H1 (cell line): Measurements from ENCODE around the gene CA10. TPM values are rescaled to one million over a fixed set of nuclear protein-coding genes. Genes with fewer than 3 reads are reported as not detected.

Experiments used
- CTCF ChIA-PET: fragments of 300-600 bp; sonication (Branson Sonifier 250); formaldehyde crosslinking; loops from one replicate; lab custom pipeline; 2021; ENCODE audit not compliant: partially characterized antibody; lab: Charles Lee
- POLR2A ChIA-PET: fragments of 300-600 bp; sonication (Branson Sonifier 250); formaldehyde crosslinking; loops from one replicate; lab custom pipeline; 2021; ENCODE audit warnings: inconsistent platforms; ENCODE audit not compliant: partially characterized antibody; lab: Charles Lee
- DNase-seq, 2 experiments: peaks; one replicate each; pipeline versions ENCODE4 v3.0.0 to v3.0.0-alpha.2; 2010 to 2022; ENCODE audit warnings: low spot score in 2 of 2, low read depth in 1 of 2, mixed read lengths in 1 of 2
- FAIRE-seq: peaks from 2 replicates; lab custom pipeline; 2011; peaks lifted over from hg19 to GRCh38; lab: Jason Lieb, UNC
- H2AFZ ChIP-seq: 2 replicates; pipeline ENCODE4 v1.8.1; 2012; ENCODE audit warnings: low read length, inconsistent platforms
- H2AK5ac ChIP-seq: 2 replicates; pipeline ENCODE4 v1.6.1; 2013; ENCODE audit warnings: low read depth, low read length
- H2BK120ac ChIP-seq: replicated peaks from 2 replicates; pipeline ENCODE3; 2013; ENCODE audit warnings: low read depth, low read length, inconsistent platforms
- H2BK12ac ChIP-seq: 2 replicates; pipeline ENCODE4 v1.6.1; 2013; ENCODE audit warnings: low read depth, low read length
- H2BK15ac ChIP-seq: 2 replicates; pipeline ENCODE4 v1.6.1; 2013; ENCODE audit warnings: low read length
- H2BK20ac ChIP-seq: 2 replicates; pipeline ENCODE4 v1.6.1; 2013; ENCODE audit warnings: low read length
- H2BK5ac ChIP-seq: 2 replicates; pipeline ENCODE4 v1.6.1; 2013; ENCODE audit warnings: low read depth, low read length
- H3K14ac ChIP-seq: 2 replicates; pipeline ENCODE4 v1.6.1; 2013; ENCODE audit warnings: inconsistent platforms; ENCODE audit not compliant: insufficient read length
- H3K18ac ChIP-seq: 2 replicates; pipeline ENCODE4 v1.6.1; 2013; ENCODE audit warnings: low read length; ENCODE audit errors: extremely low read depth
- H3K23ac ChIP-seq: 2 replicates; pipeline ENCODE4 v1.6.1; 2013; ENCODE audit warnings: inconsistent platforms; ENCODE audit not compliant: insufficient read length
- H3K23me2 ChIP-seq: 2 replicates; pipeline ENCODE4 v1.6.1; 2013; ENCODE audit warnings: low read depth, low read length
- H3K27ac ChIP-seq: 2 replicates; pipeline ENCODE4 v1.6.1; 2011; ENCODE audit warnings: low read depth, low read length, inconsistent platforms
- H3K27me3 ChIP-seq, 4 experiments: replicated peaks in 1 of 4; 1 replicate in 1 of 4; 2 replicates in 3 of 4; pipeline versions ENCODE4 v1.6.1 to v1.8.1; 2011 to 2013; ENCODE audit warnings: low read length in 3 of 4, mild to moderate bottlenecking in 3 of 4, inconsistent platforms in 2 of 4, mixed read lengths in 2 of 4, moderate library complexity in 1 of 4; ENCODE audit not compliant: control insufficient read depth in 3 of 4, insufficient read depth in 3 of 4; ENCODE audit errors: extremely low read depth in 1 of 4
- H3K36me3 ChIP-seq, 4 experiments: 2 replicates each; pipeline versions ENCODE4 v1.6.1 to v1.8.1; 2011 to 2013; ENCODE audit warnings: mild to moderate bottlenecking in 4 of 4, low read length in 3 of 4, moderate library complexity in 2 of 4, control low read depth in 1 of 4, inconsistent platforms in 1 of 4; ENCODE audit not compliant: insufficient read depth in 4 of 4, control insufficient read depth in 2 of 4
- H3K4ac ChIP-seq: replicated peaks from 2 replicates; pipeline ENCODE3; 2013; ENCODE audit warnings: low read length, low read depth, mixed read lengths, inconsistent platforms; ENCODE audit not compliant: insufficient read length
- H3K4me1 ChIP-seq, 4 experiments: replicated peaks in 1 of 4; 1 replicate in 1 of 4; 2 replicates in 3 of 4; pipeline versions ENCODE4 v1.6.1 to v1.8.1; 2011 to 2013; ENCODE audit warnings: low read length in 3 of 4, inconsistent platforms in 2 of 4, mixed read lengths in 1 of 4; ENCODE audit not compliant: insufficient read depth in 4 of 4, control insufficient read depth in 3 of 4
- H3K4me2 ChIP-seq, 2 experiments: 2 replicates each; pipeline versions ENCODE4 v1.6.1 to v1.8.1; 2011 to 2013; ENCODE audit warnings: low read depth in 2 of 2, low read length in 2 of 2, control low read depth in 1 of 2, inconsistent platforms in 1 of 2, mild to moderate bottlenecking in 1 of 2; ENCODE audit not compliant: insufficient read depth in 1 of 2
- H3K4me3 ChIP-seq, 4 experiments: fragments of 200-600, 300-600 bp in 1 of 4; sonication (generic), shearing (Covaris generic), sonication (Bioruptor Twin) in 1 of 4; 2 replicates each; pipeline versions ENCODE4 v1.5.1 to v1.8.1; 2011 to 2016; ENCODE audit warnings: low read length in 4 of 4, low read depth in 3 of 4, control low read depth in 2 of 4, inconsistent platforms in 2 of 4, mild to moderate bottlenecking in 2 of 4, mixed read lengths in 1 of 4, moderate library complexity in 1 of 4; ENCODE audit not compliant: insufficient read depth in 2 of 4; ENCODE audit errors: extremely low read depth in 1 of 4
- H3K56ac ChIP-seq: replicated peaks from 2 replicates; pipeline ENCODE3; 2013; ENCODE audit warnings: low read depth, mild to moderate bottlenecking, mixed read lengths, low read length, inconsistent platforms; ENCODE audit not compliant: insufficient read length
- H3K79me1 ChIP-seq: 2 replicates; pipeline ENCODE4 v1.6.1; 2013; ENCODE audit warnings: low read depth, low read length, control low read depth
- H3K79me2 ChIP-seq, 2 experiments: 2 replicates each; pipeline versions ENCODE4 v1.6.1 to v1.8.1; 2012 to 2013; ENCODE audit warnings: low read length in 2 of 2, mild to moderate bottlenecking in 2 of 2, inconsistent platforms in 1 of 2; ENCODE audit not compliant: insufficient read depth in 2 of 2, control insufficient read depth in 1 of 2
- H3K9ac ChIP-seq, 4 experiments: replicated peaks in 1 of 4; 1 replicate in 1 of 4; 2 replicates in 3 of 4; pipeline versions ENCODE4 v1.6.1 to v1.8.1; 2011 to 2013; ENCODE audit warnings: low read depth in 3 of 4, low read length in 3 of 4, control low read depth in 2 of 4, mild to moderate bottlenecking in 2 of 4, moderate library complexity in 2 of 4, inconsistent platforms in 1 of 4; ENCODE audit errors: extremely low read depth in 1 of 4
- H3K9me3 ChIP-seq, 2 experiments: 2 replicates each; pipeline versions ENCODE4 v1.6.1 to v1.8.1; 2012 to 2013; ENCODE audit warnings: mild to moderate bottlenecking in 2 of 2, moderate library complexity in 2 of 2, control low read depth in 1 of 2, inconsistent platforms in 1 of 2, low read depth in 1 of 2, low read length in 1 of 2, mixed read lengths in 1 of 2; ENCODE audit not compliant: insufficient read depth in 2 of 2
- H4K20me1 ChIP-seq, 2 experiments: replicated peaks in 1 of 2; 2 replicates each; pipeline versions ENCODE3 to v1.8.1; 2011 to 2013; ENCODE audit warnings: inconsistent platforms in 2 of 2, low read length in 2 of 2, mild to moderate bottlenecking in 1 of 2; ENCODE audit not compliant: insufficient read depth in 2 of 2, control insufficient read depth in 1 of 2
- H4K5ac ChIP-seq: 2 replicates; pipeline ENCODE4 v1.6.1; 2013; ENCODE audit warnings: low read length, low read depth, mixed read lengths, inconsistent platforms; ENCODE audit not compliant: insufficient read length
- H4K8ac ChIP-seq: 2 replicates; pipeline ENCODE4 v1.8.0; 2013; ENCODE audit warnings: mild to moderate bottlenecking, moderate library complexity, low read length, inconsistent platforms; ENCODE audit not compliant: insufficient read depth; ENCODE audit errors: extremely low read depth
- H4K91ac ChIP-seq: replicated peaks from 2 replicates; pipeline ENCODE3; 2013; ENCODE audit warnings: low read length, mixed read lengths, inconsistent platforms; ENCODE audit not compliant: insufficient read length
- CREB1 ChIP-seq: IDR thresholded peaks from 2 replicates; pipeline ENCODE4 v1.6.1; 2012; ENCODE audit warnings: inconsistent platforms
- CTBP2 ChIP-seq: IDR thresholded peaks from 2 replicates; pipeline ENCODE4 v1.7.0; 2011; ENCODE audit warnings: borderline replicate concordance, mild to moderate bottlenecking, moderate library complexity, mixed read lengths, low read length; ENCODE audit not compliant: insufficient read depth, insufficient read length
- EP300 ChIP-seq, 2 experiments: IDR thresholded peaks; 1 replicate in 1 of 2; 2 replicates in 1 of 2; pipeline ENCODE4 v1.6.1; 2011 to 2012; ENCODE audit warnings: low read depth in 2 of 2, low read length in 2 of 2, mild to moderate bottlenecking in 2 of 2, borderline replicate concordance in 1 of 2, inconsistent platforms in 1 of 2, moderate library complexity in 1 of 2
- MAFK ChIP-seq: IDR thresholded peaks from 2 replicates; pipeline ENCODE4 v1.6.1; 2012; ENCODE audit warnings: low read depth, mild to moderate bottlenecking, improper control_type of control experiment, low read length
- MAX ChIP-seq: IDR thresholded peaks from 2 replicates; pipeline ENCODE4 v1.6.1; 2012; ENCODE audit warnings: inconsistent platforms
- POLR2AphosphoS5 ChIP-seq: IDR thresholded peaks from 2 replicates; pipeline ENCODE4 v1.6.1; 2011; ENCODE audit warnings: low read depth, low read length
- RBBP5 ChIP-seq: IDR thresholded peaks from 2 replicates; pipeline ENCODE4 v1.7.1; 2012; ENCODE audit warnings: low read depth, mild to moderate bottlenecking, inconsistent platforms, low read length, moderate library complexity, borderline replicate concordance
- TAF7 ChIP-seq: optimal IDR thresholded peaks from 2 replicates; pipeline ENCODE3; 2011; ENCODE audit warnings: low read depth, mild to moderate bottlenecking, inconsistent platforms, low read length, moderate library complexity, borderline replicate concordance
- TCF12 ChIP-seq: IDR thresholded peaks from 2 replicates; pipeline ENCODE4 v1.6.1; 2011; ENCODE audit warnings: low read depth, mild to moderate bottlenecking, low read length
- TEAD4 ChIP-seq: IDR thresholded peaks from 2 replicates; pipeline ENCODE4 v1.6.1; 2012; ENCODE audit warnings: low read depth, low read length, inconsistent platforms, mixed read lengths
- WGBS, 2 experiments: shearing (Covaris generic) in 1 of 2; methylation state at CpG; one replicate each; pipeline versions ENCODE4 v1.1.6 to v1.1.7; 2013 to 2015; ENCODE audit warnings: low lambda C conversion rate in 2 of 2, mixed read lengths in 2 of 2, inconsistent platforms in 1 of 2, low coverage in 1 of 2, missing lambda C conversion rate in 1 of 2; ENCODE audit not compliant: insufficient replicate concordance in 2 of 2, insufficient coverage in 1 of 2, insufficient read length in 1 of 2; ENCODE audit errors: extremely low coverage in 1 of 2, missing lambda C conversion rate in 1 of 2; 5-methylcytosine and 5-hydroxymethylcytosine counted together
- polyA plus RNA-seq, 7 experiments: library from polyadenylated mRNA; depleted of rRNA in 3 of 7; stranded (reverse) in 5 of 7; unstranded in 2 of 7; fragments of >200 nt in 5 of 7; fragments of 200-250 nt in 2 of 7; gene quantifications; 1 replicate in 5 of 7; 2 replicates in 1 of 7; 4 replicates in 1 of 7; pipeline versions ENCODE4 v1.2.1 to v1.2.3, GENCODE V29; 2011 to 2013; ENCODE audit warnings: missing spikeins in 2 of 7, mixed read lengths in 2 of 7
- total RNA-seq: library from RNA; stranded (reverse); fragmentation: NEBNext Ultra II Directional; extraction: Animal tissue kit (Norgen Biotek cat#: 25700); gene quantifications from 2 replicates; pipeline ENCODE4 v1.2.1, GENCODE V29; 2021
- TF ChIP-seq, protein P1 (sequence below): IDR thresholded peaks from 2 replicates; pipeline ENCODE4 v1.6.1; 2012; ENCODE audit warnings: low read length, inconsistent platforms
- TF ChIP-seq, protein P2 (sequence below): IDR thresholded peaks from 2 replicates; pipeline ENCODE4 v1.6.1; 2011; ENCODE audit warnings: low read depth, mild to moderate bottlenecking, low read length; ENCODE audit not compliant: insufficient read depth

The CA10 gene
- total and polyA plus RNA-seq, 2 of the 8 experiments (the other 6 are each of a cell fraction or from before 2014, with no cell fraction given): 0.60 to 0.63 TPM

DNA sequence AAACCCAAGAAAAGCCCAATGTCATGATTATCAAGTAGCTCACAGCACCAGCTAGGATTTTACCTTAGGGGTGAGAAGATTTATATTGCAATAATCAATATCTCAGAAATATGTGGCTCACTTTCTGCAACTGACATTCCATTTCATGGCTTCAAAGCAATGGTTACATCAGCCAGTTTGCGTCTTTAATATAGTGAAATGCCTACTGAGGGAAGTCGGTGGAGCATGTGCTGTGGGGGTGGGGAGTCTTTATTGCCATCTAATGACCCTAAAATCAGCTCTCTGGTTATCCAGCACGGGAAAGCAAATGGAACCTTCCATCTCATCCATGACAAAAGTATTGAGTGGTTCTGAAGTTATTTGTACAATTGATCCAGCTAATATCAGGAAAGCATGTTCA is 395.5 kb downstream of the CA10 start:
- H3K23ac ChIP-seq: no peak overlapping the region
- no peak overlapping the region for H3K4me3 ChIP-seq
- H3K14ac ChIP-seq: no peak overlapping the region
- no peak overlapping the region for H2BK5ac ChIP-seq
- no peaks in the 10 kb centered on the region for H3K4me1 ChIP-seq
- FAIRE-seq: no peak
- POLR2A ChIA-PET: no interaction called here
- H3K56ac ChIP-seq: no peak overlapping the region
- H4K5ac ChIP-seq: no peak overlapping the region
- H3K36me3 ChIP-seq: no peaks in the 10 kb centered on the region
- no peaks in the 10 kb centered on the region for H3K23me2 ChIP-seq
- no peaks in the 10 kb centered on the region for H3K79me1 ChIP-seq
- no peak overlapping the region for H3K27ac ChIP-seq
- 82% methylated on average over 3 of the region's 3 CpGs; no CpG with 5 or more reads in 1 of the 2 experiments for WGBS, 2 experiments
- no peak overlapping the region for H3K4me2 ChIP-seq
- H2BK120ac ChIP-seq: no peak overlapping the region
- H4K91ac ChIP-seq: no peak overlapping the region
- H2BK20ac ChIP-seq: no peak overlapping the region
- DNase-seq: no peak
- H2AK5ac ChIP-seq: no peak overlapping the region
- H3K4ac ChIP-seq: no peak overlapping the region
- H2BK12ac ChIP-seq: no peak overlapping the region
- no peak overlapping the region for H4K8ac ChIP-seq
- no peak for TF ChIP-seq RBBP5
- TF ChIP-seq MAX: no peak
- no peak for TF ChIP-seq POLR2AphosphoS5
- no peak for TF ChIP-seq EP300 (IDR thresholded peaks at IDR 0.05; ENCODE audit: borderline replicate concordance in 1 of 2, low read depth in 2 of 2, low read length in 2 of 2)
- TF ChIP-seq CTBP2: no peak
- TF ChIP-seq CREB1: no peak
- TF ChIP-seq, protein P1, sequence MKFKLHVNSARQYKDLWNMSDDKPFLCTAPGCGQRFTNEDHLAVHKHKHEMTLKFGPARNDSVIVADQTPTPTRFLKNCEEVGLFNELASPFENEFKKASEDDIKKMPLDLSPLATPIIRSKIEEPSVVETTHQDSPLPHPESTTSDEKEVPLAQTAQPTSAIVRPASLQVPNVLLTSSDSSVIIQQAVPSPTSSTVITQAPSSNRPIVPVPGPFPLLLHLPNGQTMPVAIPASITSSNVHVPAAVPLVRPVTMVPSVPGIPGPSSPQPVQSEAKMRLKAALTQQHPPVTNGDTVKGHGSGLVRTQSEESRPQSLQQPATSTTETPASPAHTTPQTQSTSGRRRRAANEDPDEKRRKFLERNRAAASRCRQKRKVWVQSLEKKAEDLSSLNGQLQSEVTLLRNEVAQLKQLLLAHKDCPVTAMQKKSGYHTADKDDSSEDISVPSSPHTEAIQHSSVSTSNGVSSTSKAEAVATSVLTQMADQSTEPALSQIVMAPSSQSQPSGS: no peak
- TF ChIP-seq, protein P2, sequence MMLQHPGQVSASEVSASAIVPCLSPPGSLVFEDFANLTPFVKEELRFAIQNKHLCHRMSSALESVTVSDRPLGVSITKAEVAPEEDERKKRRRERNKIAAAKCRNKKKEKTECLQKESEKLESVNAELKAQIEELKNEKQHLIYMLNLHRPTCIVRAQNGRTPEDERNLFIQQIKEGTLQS: no peak
- TF ChIP-seq MAFK: no peak
- TF ChIP-seq TCF12: no peak
- no peak for TF ChIP-seq TEAD4
- no peak for TF ChIP-seq TAF7
- H3K27me3 ChIP-seq: no peaks in the 10 kb centered on the region
- no peaks in the 10 kb centered on the region for H4K20me1 ChIP-seq
- no peaks in the 10 kb centered on the region for H3K79me2 ChIP-seq
- H2AFZ ChIP-seq: no peak overlapping the region
- CTCF ChIA-PET: interaction anchor here (1.1 to 8.1 kb wide), 2 partner anchors 78 to 342 kb away, joined by 3 to 74 read pairs; no protein-coding TSS in a partner anchor
- H2BK15ac ChIP-seq: no peak overlapping the region
- H3K9me3 ChIP-seq: 0 out of 4 replicates have a peak, but pooled peaks cover 0 to 3% of the 10 kb centered on the region in 2 experiments
- no peak overlapping the region for H3K18ac ChIP-seq
- no peak overlapping the region for H3K9ac ChIP-seq
